ENCODE data around the gene SSRP1.

Gene SSRP1

GRCh38 chr11:57323167-57323854 is 12.4 kb downstream of the SSRP1 start:
- Histone ChIP-seq H3K4me1 (ENCODE audit: control insufficient read depth, insufficient read depth, low read length) (peaks cover 37% of the 10 kb centered on the region), H3K36me3 (ENCODE audit: control insufficient read depth, insufficient read depth, low read length) (peaks cover 55% of the 10 kb centered on the region), H3K27me3 (ENCODE audit: control insufficient read depth, insufficient read depth, low read length) (no peaks in the 10 kb centered on the region), H3K9me3 (ENCODE audit: control insufficient read depth, insufficient read depth, low read depth, low read length) (no peaks in the 10 kb centered on the region), H3K27ac (ENCODE audit: low read depth, low read length) (peak overlapping the region; percentile 81; the same call in 1 of the 2 replicates), H3K4me3 (ENCODE audit: low read depth, low read length) (peak overlapping the region; percentile 68), H3K9ac (ENCODE audit: low read length) (peak overlapping the region; percentile 87)

DNA sequence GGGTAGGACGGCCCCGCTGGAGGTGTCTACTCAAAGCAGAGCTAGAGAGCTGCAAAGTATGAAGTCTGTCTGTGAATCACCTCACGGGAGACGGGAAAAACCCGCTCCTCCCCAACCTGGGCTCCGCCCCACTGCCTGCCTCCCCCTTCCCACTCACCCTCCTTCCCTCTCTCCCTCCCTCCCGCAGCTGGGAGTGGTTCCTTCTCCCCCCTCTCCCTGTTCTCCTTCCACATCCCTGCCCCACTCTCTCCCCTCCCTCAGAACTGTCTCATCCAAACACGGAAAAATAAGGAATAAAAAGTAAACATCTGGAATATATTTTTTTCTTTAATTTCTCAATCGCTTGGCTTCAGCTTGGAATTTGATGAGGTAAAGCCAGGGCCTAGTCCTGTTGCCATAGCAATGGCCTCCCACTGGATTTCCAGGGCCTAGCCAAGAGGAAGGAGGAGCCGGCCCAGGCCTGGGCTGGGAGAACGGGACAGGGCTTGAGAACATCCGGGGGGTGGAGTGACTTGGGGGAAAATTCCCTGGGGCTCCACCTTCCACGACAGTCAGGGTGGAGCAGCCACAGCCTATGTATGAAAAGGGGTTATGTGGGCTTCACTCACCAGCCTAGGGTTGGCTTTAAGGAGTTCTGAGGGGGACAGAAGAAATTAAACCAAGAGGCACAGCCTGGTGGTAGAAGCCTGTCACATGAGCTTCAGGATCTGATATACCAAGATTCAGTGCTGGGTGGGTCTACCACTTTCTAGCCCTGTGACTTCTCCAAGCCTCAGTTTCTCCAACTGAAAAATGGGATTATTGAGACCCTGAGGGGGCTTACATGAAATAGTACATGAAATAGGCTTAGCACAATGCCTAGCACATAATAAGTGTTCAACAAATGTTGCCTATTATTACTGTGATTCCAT is 13.2 kb downstream of the SSRP1 start:
- peaks cover 38% of the 10 kb centered on the region for H3K4me1 ChIP-seq (ENCODE audit: control insufficient read depth, insufficient read depth, low read length)
- peak overlapping the region; percentile 68 for H3K4me3 ChIP-seq (ENCODE audit: low read depth, low read length)
- no peaks in the 10 kb centered on the region for H3K27me3 ChIP-seq (ENCODE audit: control insufficient read depth, insufficient read depth, low read length)
- H3K9me3 ChIP-seq (ENCODE audit: control insufficient read depth, insufficient read depth, low read depth, low read length) = no peaks in the 10 kb centered on the region
- peak overlapping the region; percentile 33 for H3K9ac ChIP-seq (ENCODE audit: low read length)
- H3K27ac ChIP-seq (ENCODE audit: low read depth, low read length) = 0 out of 2 replicates have a peak overlapping the region, but pooled peaks have one; percentile 38
- peaks cover 55% of the 10 kb centered on the region for H3K36me3 ChIP-seq (ENCODE audit: control insufficient read depth, insufficient read depth, low read length)

DNA sequence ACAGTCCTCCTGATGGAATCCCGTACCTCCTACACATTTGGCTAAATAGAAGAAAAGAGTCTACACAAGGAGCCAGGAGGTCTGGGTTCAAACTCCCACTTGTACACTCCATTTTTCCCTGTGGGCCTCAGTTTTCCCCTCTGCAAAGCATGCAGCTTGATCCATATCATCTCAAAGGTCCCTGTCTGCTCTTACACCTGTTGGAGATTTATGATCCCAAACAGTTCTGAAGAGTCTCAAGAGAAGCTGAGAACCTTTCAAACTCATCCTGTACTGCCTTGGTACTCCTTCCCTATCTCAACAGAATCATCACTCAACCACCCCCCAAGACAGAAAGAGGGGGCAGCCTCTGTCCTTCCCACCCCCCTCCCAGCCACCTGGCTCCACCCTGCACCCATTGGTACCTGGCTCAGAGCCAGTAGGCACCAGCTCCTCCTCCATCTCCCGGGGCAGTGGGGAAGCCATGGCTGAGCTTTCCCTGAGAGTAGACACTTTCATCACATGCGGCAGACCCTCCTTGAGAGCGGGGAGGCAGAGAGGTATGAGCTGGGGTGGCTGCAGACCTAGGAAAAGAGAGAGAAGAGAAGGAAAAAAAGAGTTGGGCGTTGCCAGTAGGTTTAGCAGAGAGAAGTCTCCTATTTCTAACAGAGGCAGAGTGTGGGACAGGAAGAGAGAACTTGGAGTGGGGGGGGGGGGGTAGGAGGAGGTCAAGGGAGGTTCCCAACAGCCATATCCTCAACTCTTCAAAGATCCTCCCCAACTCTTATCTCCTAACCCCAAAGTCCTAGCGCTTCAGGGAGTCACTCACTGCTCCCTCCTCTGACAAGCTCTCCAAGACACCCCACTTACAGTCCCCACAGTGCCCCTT is 14.1 kb downstream of the SSRP1 start:
- Histone ChIP-seq H3K4me1 (ENCODE audit: control insufficient read depth, insufficient read depth, low read length) (peaks cover 41% of the 10 kb centered on the region), H3K4me3 (ENCODE audit: low read depth, low read length) (peak overlapping the region; percentile 68; the same call in 1 of the 2 replicates), H3K27me3 (ENCODE audit: control insufficient read depth, insufficient read depth, low read length) (no peaks in the 10 kb centered on the region), H3K36me3 (ENCODE audit: control insufficient read depth, insufficient read depth, low read length) (peaks cover 55% of the 10 kb centered on the region), H3K9me3 (ENCODE audit: control insufficient read depth, insufficient read depth, low read depth, low read length) (no peaks in the 10 kb centered on the region), H3K27ac (ENCODE audit: low read depth, low read length) (0 out of 2 replicates have a peak overlapping the region, but pooled peaks have one; percentile 38), H3K9ac (ENCODE audit: low read length) (peak overlapping the region; percentile 33)

DNA sequence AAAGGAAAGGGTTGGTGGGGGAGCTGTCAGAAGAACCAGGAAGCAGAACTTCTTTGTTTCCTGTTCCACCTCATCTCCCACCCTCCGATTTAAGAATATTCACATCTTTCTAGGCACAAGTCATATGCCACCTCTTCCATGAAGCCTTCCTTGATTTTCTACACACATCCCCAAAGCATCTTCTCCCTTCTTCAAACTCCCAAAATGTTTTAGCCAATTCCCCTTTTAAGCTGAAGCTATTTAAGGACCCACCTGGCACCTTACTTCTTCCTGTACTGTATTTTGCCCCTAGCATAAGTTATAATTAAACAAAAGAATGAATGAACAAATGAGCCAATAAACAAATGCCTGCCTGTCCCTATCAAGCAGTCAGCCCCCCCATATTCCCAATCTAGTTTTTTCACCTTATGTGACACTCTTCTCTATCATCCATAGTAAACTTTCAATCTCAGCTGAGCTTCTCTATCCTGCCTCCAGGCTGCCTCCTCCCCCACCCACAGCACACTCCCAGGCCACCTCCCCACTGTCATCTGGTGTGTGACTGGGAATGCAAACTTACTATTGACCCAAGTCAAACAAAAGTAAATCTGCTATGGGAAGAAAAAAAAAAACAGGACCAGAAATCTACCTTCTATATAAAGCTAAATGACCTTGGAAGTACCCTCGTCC is 14.8 kb downstream of the SSRP1 start:
- no peak overlapping the region for H3K9ac ChIP-seq (ENCODE audit: low read length)
- H3K27me3 ChIP-seq (ENCODE audit: control insufficient read depth, insufficient read depth, low read length) = no peaks in the 10 kb centered on the region
- H3K4me3 ChIP-seq (ENCODE audit: low read depth, low read length) = no peak overlapping the region
- no peaks in the 10 kb centered on the region for H3K9me3 ChIP-seq (ENCODE audit: control insufficient read depth, insufficient read depth, low read depth, low read length)
- peaks cover 55% of the 10 kb centered on the region for H3K36me3 ChIP-seq (ENCODE audit: control insufficient read depth, insufficient read depth, low read length)
- no peak overlapping the region for H3K27ac ChIP-seq (ENCODE audit: low read depth, low read length)
- peaks cover 45% of the 10 kb centered on the region for H3K4me1 ChIP-seq (ENCODE audit: control insufficient read depth, insufficient read depth, low read length)

- Histone ChIP-seq H3K9ac (ENCODE audit: low read length) (no peak overlapping the region), H3K4me1 (ENCODE audit: control insufficient read depth, insufficient read depth, low read length) (peaks cover 45% of the 10 kb centered on the region), H3K9me3 (ENCODE audit: control insufficient read depth, insufficient read depth, low read depth, low read length) (no peaks in the 10 kb centered on the region), H3K27ac (ENCODE audit: low read depth, low read length) (no peak overlapping the region), H3K4me3 (ENCODE audit: low read depth, low read length) (no peak overlapping the region), H3K36me3 (ENCODE audit: control insufficient read depth, insufficient read depth, low read length) (peaks cover 60% of the 10 kb centered on the region), H3K27me3 (ENCODE audit: control insufficient read depth, insufficient read depth, low read length) (no peaks in the 10 kb centered on the region)
These were observed 15.5 kb downstream of the SSRP1 start for GRCh38 chr11:57320067-57320718.

- Histone ChIP-seq H3K4me3 (ENCODE audit: low read depth, low read length) (no peak overlapping the region), H3K27me3 (ENCODE audit: control insufficient read depth, insufficient read depth, low read length) (no peaks in the 10 kb centered on the region), H3K9me3 (ENCODE audit: control insufficient read depth, insufficient read depth, low read depth, low read length) (no peaks in the 10 kb centered on the region), H3K36me3 (ENCODE audit: control insufficient read depth, insufficient read depth, low read length) (peaks cover 80% of the 10 kb centered on the region), H3K4me1 (ENCODE audit: control insufficient read depth, insufficient read depth, low read length) (peaks cover 60% of the 10 kb centered on the region), H3K27ac (ENCODE audit: low read depth, low read length) (no peak overlapping the region), H3K9ac (ENCODE audit: low read length) (no peak overlapping the region)
These were observed 17.5 kb downstream of the SSRP1 start for GRCh38 chr11:57318178-57318577.

- Histone ChIP-seq H3K9me3 (ENCODE audit: control insufficient read depth, insufficient read depth, low read depth, low read length) (no peaks in the 10 kb centered on the region), H3K27me3 (ENCODE audit: control insufficient read depth, insufficient read depth, low read length) (no peaks in the 10 kb centered on the region), H3K9ac (ENCODE audit: low read length) (no peak overlapping the region), H3K36me3 (ENCODE audit: control insufficient read depth, insufficient read depth, low read length) (peaks cover 87% of the 10 kb centered on the region), H3K4me3 (ENCODE audit: low read depth, low read length) (no peak overlapping the region), H3K27ac (ENCODE audit: low read depth, low read length) (no peak overlapping the region), H3K4me1 (ENCODE audit: control insufficient read depth, insufficient read depth, low read length) (peaks cover 60% of the 10 kb centered on the region)
These were observed 19.7 kb downstream of the SSRP1 start for GRCh38 chr11:57316017-57316416.

- Histone ChIP-seq H3K36me3 (ENCODE audit: control insufficient read depth, insufficient read depth, low read length) (peaks cover 84% of the 10 kb centered on the region), H3K9ac (ENCODE audit: low read length) (no peak overlapping the region), H3K4me1 (ENCODE audit: control insufficient read depth, insufficient read depth, low read length) (peaks cover 65% of the 10 kb centered on the region), H3K4me3 (ENCODE audit: low read depth, low read length) (peak overlapping the region; percentile 14; the same call in 1 of the 2 replicates), H3K27me3 (ENCODE audit: control insufficient read depth, insufficient read depth, low read length) (no peaks in the 10 kb centered on the region), H3K27ac (ENCODE audit: low read depth, low read length) (no peak overlapping the region), H3K9me3 (ENCODE audit: control insufficient read depth, insufficient read depth, low read depth, low read length) (no peaks in the 10 kb centered on the region)
These were observed 20.2 kb downstream of the SSRP1 start for GRCh38 chr11:57315491-57315890.

DNA sequence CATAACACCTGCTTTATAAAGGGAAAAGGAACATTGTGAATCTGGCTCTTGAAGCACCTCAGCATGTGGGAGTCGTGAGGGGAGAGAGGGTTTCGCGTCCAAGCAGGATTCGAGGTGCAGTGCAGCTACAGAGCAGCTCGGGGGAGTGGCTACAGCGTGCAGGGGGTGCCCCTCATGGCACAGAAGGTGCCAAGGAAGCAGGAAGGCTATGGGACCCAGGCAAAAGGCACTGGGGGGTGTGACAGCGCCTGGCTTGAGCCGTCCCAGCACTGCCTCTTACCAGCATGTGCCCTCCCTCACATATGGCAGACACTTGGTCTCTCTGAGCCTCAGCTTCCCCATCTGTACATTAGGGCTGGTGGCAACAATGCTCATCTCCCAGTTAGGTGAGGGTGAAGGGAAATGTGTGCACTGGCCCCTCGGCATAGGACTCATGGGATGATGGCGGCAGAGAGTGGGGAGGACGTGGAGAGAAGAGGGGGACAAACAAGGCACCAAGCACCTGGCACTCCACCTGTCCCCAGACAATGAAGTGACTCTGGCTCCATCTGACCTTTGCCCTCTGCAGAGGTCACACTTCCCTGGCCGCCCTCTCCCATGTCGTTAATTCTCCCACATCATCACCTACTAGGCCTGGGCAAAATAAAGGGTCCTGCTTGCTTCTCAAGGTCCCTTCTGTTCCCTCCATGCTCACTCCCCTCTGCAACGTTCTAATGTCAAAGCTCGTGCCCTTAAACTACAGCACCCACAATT is 21.3 kb downstream of the SSRP1 start:
- no peak overlapping the region for H3K27ac ChIP-seq (ENCODE audit: low read depth, low read length)

More for the DNA sequence above, 21.3 kb downstream of the SSRP1 start:
- Histone ChIP-seq H3K27me3 (ENCODE audit: control insufficient read depth, insufficient read depth, low read length) (no peaks in the 10 kb centered on the region), H3K4me3 (ENCODE audit: low read depth, low read length) (no peak overlapping the region), H3K9me3 (ENCODE audit: control insufficient read depth, insufficient read depth, low read depth, low read length) (no peaks in the 10 kb centered on the region), H3K9ac (ENCODE audit: low read length) (no peak overlapping the region), H3K36me3 (ENCODE audit: control insufficient read depth, insufficient read depth, low read length) (peaks cover 87% of the 10 kb centered on the region), H3K4me1 (ENCODE audit: control insufficient read depth, insufficient read depth, low read length) (peaks cover 66% of the 10 kb centered on the region)

Data from HUES6 (cell line).